Activated naive CD8-positive, alpha-beta T cell (primary cell): Measurements from ENCODE around the gene ARHGEF10L.

Source experiments
- H3K27ac Mint-ChIP-seq: one replicate; pipeline ENCODE4 v1.8.0; 2021; ENCODE audit warnings: mixed read lengths
- H3K27me3 Mint-ChIP-seq: one replicate; pipeline ENCODE4 v1.8.0; 2021; ENCODE audit warnings: mixed read lengths
- H3K36me3 Mint-ChIP-seq: one replicate; pipeline ENCODE4 v1.8.0; 2021; ENCODE audit warnings: mixed read lengths
- H3K4me1 Mint-ChIP-seq: one replicate; pipeline ENCODE4 v1.8.0; 2021; ENCODE audit warnings: low read depth, mixed read lengths
- H3K4me3 Mint-ChIP-seq: one replicate; pipeline ENCODE4 v1.8.0; 2021; ENCODE audit warnings: mild to moderate bottlenecking, mixed read lengths
- H3K9me3 Mint-ChIP-seq: one replicate; pipeline ENCODE4 v1.8.0; 2021; ENCODE audit warnings: low read depth, mixed read lengths

Gene ARHGEF10L

GRCh38 chr1:17646444-17647280, 107.2 kb downstream of the ARHGEF10L start:
- no peaks in the 10 kb centered on the region for H3K4me1 Mint-ChIP-seq
- no peak overlapping the region for H3K4me3 Mint-ChIP-seq
- no peaks in the 10 kb centered on the region for H3K36me3 Mint-ChIP-seq
- no peak overlapping the region for H3K27ac Mint-ChIP-seq
- no peaks in the 10 kb centered on the region for H3K9me3 Mint-ChIP-seq
- H3K27me3 Mint-ChIP-seq: no peaks in the 10 kb centered on the region

DNA sequence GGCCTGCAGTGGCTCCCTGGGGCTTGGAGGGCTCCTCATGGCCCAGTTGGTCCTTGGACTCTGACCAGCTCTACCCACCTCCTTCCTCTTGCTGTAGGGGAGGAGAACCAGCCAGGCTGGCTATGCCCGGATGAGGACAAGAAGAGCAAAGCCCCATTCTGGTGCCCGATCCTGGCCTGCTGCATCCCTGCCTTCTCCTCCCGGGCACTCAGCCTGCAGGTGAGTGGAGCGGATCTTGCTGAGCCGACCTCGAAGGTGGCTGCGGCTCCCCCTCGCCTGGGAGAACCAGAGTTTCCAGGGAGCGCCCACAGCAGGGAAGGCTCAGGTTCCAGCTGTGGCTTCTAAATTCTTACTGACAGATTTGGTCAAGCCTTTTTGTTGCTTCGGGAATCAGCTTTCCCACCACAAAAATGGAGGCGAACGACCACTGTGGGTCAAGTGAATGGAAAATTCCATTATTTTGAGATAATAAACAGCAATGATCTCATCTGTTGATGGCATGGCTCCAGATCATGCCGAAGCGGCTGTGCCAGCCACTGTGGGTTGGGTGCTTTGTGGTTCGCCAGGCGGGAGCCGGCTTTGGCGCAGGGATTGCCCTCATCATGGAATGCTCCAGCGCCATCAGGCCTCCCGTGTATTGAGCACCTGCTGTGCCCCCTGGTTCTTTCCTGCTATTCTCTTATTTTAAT, 109.1 kb downstream of the ARHGEF10L start:
- Mint-ChIP-seq H3K27me3 (no peaks in the 10 kb centered on the region), H3K27ac (no peak overlapping the region), H3K4me3 (no peak overlapping the region), H3K4me1 (no peaks in the 10 kb centered on the region), H3K9me3 (no peaks in the 10 kb centered on the region), H3K36me3 (no peaks in the 10 kb centered on the region)

DNA sequence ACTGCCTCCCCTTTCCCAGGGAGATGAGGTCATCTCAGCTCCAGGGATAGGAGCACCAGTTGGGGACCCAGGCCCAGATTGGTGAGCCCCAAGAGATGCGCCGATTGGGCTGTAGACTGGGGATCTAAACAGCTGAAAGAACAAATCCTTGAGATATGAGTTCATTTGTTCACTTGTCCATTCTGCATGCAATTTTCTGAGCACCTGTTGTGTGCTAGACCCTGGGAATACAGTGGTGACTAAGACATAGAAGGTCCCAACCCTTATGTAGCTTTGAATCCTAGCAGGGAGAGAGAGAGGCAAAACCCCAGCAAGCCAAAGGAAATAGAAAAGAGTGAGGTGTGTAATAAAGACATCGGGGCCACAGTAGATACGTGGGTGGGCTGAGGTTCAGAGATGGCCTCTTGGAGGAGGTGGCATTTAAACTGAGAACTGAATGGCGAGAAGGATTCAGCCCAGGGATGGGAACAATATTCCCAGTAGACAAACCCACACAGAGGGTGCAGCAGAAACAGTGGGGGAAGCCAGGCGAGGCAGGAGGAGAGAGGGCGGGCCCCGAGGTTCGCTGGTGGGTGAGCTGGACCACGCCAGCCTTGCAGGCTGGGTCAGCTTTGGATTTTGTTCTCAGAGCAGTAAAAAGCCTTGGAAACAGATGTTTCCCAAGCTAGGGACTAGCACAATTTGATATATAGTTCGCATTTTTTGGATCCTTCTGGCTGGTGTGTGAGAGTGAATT, 110.0 kb downstream of the ARHGEF10L start:
- Mint-ChIP-seq H3K9me3 (no peaks in the 10 kb centered on the region), H3K4me1 (no peaks in the 10 kb centered on the region), H3K27ac (no peak overlapping the region), H3K27me3 (no peaks in the 10 kb centered on the region), H3K36me3 (no peaks in the 10 kb centered on the region), H3K4me3 (no peak overlapping the region)

GRCh38 chr1:17653276-17653675, 113.8 kb downstream of the ARHGEF10L start:
- no peaks in the 10 kb centered on the region for H3K27me3 Mint-ChIP-seq
- no peak overlapping the region for H3K27ac Mint-ChIP-seq
- H3K9me3 Mint-ChIP-seq: no peaks in the 10 kb centered on the region
- no peak overlapping the region for H3K4me3 Mint-ChIP-seq
- H3K36me3 Mint-ChIP-seq: no peaks in the 10 kb centered on the region
- H3K4me1 Mint-ChIP-seq: no peaks in the 10 kb centered on the region

DNA sequence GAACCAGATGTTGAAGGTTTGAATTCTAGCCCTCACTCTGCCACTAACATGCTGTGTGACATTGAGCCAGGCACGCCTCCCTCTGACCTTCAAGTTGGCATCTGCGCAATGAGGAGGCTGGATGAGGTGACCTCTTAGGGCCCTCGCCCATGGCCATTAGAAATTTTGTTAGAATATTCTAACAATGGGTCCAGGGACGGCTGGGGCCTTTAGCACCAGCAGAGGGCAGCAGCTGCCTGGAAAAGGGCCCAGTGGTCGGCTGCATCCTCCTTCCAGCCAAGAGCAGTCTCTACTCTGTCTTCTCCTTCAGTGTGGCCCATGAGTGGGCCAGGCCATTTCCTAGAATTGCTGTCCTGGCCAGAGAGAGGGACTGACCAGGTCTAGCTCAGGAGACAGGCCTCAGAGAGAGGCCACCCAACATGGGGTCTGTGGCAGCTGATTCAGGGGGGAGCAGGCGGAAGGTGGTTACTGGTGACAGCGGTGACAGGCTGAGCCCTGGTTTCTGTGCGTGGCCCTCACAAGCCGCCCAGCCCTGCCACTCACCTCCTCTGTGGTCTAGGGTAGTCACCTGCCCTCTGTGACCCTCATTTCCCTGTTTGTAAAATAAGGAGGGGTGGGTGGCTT, 114.3 kb downstream of the ARHGEF10L start:
- H3K27ac Mint-ChIP-seq: no peak overlapping the region
- H3K36me3 Mint-ChIP-seq: no peaks in the 10 kb centered on the region
- no peaks in the 10 kb centered on the region for H3K27me3 Mint-ChIP-seq
- no peak overlapping the region for H3K4me3 Mint-ChIP-seq
- no peaks in the 10 kb centered on the region for H3K9me3 Mint-ChIP-seq
- H3K4me1 Mint-ChIP-seq: no peaks in the 10 kb centered on the region

- Mint-ChIP-seq H3K4me1 (no peaks in the 10 kb centered on the region), H3K27ac (no peak overlapping the region), H3K36me3 (no peaks in the 10 kb centered on the region), H3K4me3 (no peak overlapping the region), H3K9me3 (no peaks in the 10 kb centered on the region), H3K27me3 (no peaks in the 10 kb centered on the region)
Measured at GRCh38 chr1:17654519-17654918, 115.0 kb downstream of the ARHGEF10L start.

DNA sequence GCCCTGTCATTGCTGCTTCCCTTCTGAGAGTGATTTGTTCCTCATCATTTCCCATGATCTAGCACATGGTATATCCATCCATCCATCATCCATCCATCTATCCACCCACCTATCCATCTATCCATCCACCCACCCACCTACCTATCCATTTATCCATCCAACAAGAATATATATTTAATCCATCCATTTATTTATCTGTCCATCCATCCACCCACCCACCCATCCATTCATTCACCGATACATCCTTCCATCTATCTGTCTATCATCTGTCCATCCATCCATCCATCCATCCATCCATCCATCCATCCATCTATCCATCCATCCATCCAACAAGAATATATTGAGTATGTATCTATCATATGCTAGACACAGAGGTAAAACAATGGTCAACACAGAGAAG, 115.7 kb downstream of the ARHGEF10L start:
- H3K4me3 Mint-ChIP-seq: no peak overlapping the region
- H3K27ac Mint-ChIP-seq: no peak overlapping the region
- H3K36me3 Mint-ChIP-seq: no peaks in the 10 kb centered on the region
- no peaks in the 10 kb centered on the region for H3K4me1 Mint-ChIP-seq
- no peaks in the 10 kb centered on the region for H3K9me3 Mint-ChIP-seq
- no peaks in the 10 kb centered on the region for H3K27me3 Mint-ChIP-seq

GRCh38 chr1:17655922-17656321, 116.4 kb downstream of the ARHGEF10L start:
- H3K36me3 Mint-ChIP-seq: no peaks in the 10 kb centered on the region
- no peaks in the 10 kb centered on the region for H3K4me1 Mint-ChIP-seq
- no peak overlapping the region for H3K4me3 Mint-ChIP-seq
- no peaks in the 10 kb centered on the region for H3K27me3 Mint-ChIP-seq
- H3K9me3 Mint-ChIP-seq: no peaks in the 10 kb centered on the region
- H3K27ac Mint-ChIP-seq: no peak overlapping the region

GRCh38 chr1:17657436-17657835, 117.9 kb downstream of the ARHGEF10L start:
- Mint-ChIP-seq H3K36me3 (no peaks in the 10 kb centered on the region), H3K4me1 (no peaks in the 10 kb centered on the region), H3K27ac (no peak overlapping the region), H3K27me3 (peaks cover 2% of the 10 kb centered on the region), H3K4me3 (no peak overlapping the region), H3K9me3 (no peaks in the 10 kb centered on the region)

DNA sequence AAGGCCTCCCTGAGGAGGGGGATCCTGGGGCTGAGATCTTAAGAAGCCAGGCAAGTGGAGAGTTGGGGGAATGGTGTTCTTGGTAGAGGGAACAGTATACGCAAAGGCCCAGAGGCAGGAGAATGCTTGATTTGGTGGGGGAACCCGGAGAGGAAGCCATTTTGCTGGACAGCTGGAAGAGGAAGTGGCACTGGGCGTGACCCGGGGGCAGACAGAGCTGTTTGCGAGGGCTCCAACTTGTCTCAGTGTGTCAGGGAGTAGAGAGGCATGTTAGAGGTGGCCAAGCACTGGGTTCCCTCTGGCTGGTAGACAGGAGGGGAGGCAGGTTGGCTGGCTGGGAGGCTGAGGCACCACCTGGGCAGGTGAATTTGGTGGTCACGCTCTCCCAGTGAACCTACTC, 119.3 kb downstream of the ARHGEF10L start:
- H3K9me3 Mint-ChIP-seq: no peaks in the 10 kb centered on the region
- H3K4me3 Mint-ChIP-seq: no peak overlapping the region
- H3K27me3 Mint-ChIP-seq: peaks cover 2% of the 10 kb centered on the region
- no peaks in the 10 kb centered on the region for H3K36me3 Mint-ChIP-seq
- H3K27ac Mint-ChIP-seq: no peak overlapping the region
- no peaks in the 10 kb centered on the region for H3K4me1 Mint-ChIP-seq

DNA sequence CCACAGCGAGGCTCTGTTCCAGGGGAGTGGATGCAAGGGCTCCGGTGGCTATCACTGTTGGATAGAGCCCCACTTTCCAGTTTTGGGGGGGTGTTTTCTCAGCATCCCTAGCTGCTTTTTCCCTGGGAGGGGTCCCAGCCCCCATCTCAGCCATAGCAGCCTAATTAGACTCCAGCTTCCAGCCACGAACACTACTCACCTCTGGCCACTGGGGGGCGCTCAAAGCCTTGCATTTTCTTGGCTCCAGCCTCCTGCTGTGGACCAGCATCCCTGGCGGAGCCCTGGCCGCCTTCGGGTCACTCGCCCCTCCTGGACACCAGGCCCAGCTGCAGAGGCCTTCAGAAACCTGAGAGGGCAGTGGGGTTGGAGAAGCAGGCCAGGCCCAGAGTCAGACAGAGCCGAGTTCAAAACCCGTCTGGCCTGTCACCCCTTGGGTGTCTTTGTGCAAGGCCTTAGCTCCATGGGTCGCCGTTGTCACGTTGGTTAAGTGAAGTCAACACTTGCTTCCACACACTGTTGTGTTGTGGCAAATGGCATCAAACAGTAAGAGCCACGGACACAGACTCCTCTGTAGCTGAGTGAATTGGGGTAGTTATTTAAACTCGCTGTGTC, 122.2 kb downstream of the ARHGEF10L start:
- no peaks in the 10 kb centered on the region for H3K36me3 Mint-ChIP-seq
- no peaks in the 10 kb centered on the region for H3K4me1 Mint-ChIP-seq
- H3K9me3 Mint-ChIP-seq: no peaks in the 10 kb centered on the region
- no peak overlapping the region for H3K4me3 Mint-ChIP-seq
- H3K27ac Mint-ChIP-seq: no peak overlapping the region
- peaks cover 2% of the 10 kb centered on the region for H3K27me3 Mint-ChIP-seq

DNA sequence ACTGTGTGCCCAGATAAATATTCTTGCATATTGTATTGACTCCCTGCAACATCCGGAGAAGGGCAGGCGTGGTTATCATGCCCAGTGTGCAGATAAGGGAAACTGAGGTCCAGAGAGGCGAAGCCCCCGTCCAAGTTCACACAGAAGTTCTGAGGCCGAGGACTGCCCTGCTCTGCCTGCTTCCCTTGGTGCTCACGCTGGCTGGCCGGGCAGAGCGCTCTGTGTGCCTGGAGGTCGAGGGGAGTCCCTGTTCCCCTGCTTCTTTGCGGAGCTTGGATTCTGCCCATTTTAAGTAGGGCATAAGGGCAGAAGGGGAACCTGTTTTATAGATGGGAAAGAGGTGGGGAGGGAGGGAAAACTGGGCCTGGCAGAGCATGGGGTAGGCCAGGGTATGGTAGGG, 122.8 kb downstream of the ARHGEF10L start:
- Mint-ChIP-seq H3K27me3 (peaks cover 2% of the 10 kb centered on the region), H3K36me3 (no peaks in the 10 kb centered on the region), H3K27ac (no peak overlapping the region), H3K4me3 (no peak overlapping the region), H3K4me1 (no peaks in the 10 kb centered on the region), H3K9me3 (no peaks in the 10 kb centered on the region)

- H3K27me3 Mint-ChIP-seq: peaks cover 2% of the 10 kb centered on the region
- no peak overlapping the region for H3K4me3 Mint-ChIP-seq
- H3K27ac Mint-ChIP-seq: no peak overlapping the region
- H3K9me3 Mint-ChIP-seq: no peaks in the 10 kb centered on the region
- H3K36me3 Mint-ChIP-seq: no peaks in the 10 kb centered on the region
- H3K4me1 Mint-ChIP-seq: no peaks in the 10 kb centered on the region
Measured at GRCh38 chr1:17662786-17663185, 123.3 kb downstream of the ARHGEF10L start.

DNA sequence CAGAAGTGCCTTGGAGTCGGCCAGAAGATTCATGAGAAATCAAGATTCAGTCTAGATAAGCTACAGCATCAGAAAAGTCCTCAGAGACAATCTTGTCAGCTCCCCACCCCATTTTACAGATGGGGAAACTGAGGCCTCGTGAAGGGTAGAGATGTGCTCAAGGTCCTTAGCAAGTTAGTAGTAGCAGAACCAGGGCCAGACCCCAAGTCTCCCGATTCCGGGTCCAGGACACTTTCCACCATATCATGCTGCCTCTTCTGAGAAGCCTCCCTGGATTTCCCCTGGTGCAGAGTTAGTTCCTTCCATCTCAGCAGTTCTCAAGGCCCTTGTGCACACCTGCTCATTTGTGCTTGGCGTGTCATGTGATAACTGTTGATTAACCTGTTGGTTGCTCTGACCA, 124.1 kb downstream of the ARHGEF10L start:
- Mint-ChIP-seq H3K9me3 (no peaks in the 10 kb centered on the region), H3K4me3 (no peak overlapping the region), H3K4me1 (no peaks in the 10 kb centered on the region), H3K27me3 (peaks cover 2% of the 10 kb centered on the region), H3K36me3 (no peaks in the 10 kb centered on the region), H3K27ac (no peak overlapping the region)
